ENCODE data around the gene SCAMP4.
A peak's percentile ranks its signal among the peaks of the same experiment; 100 is the strongest.

Gene SCAMP4

GRCh38 chr19:1955171-1956121 is 50.2 kb downstream of the SCAMP4 start:
- Mint-ChIP-seq H3K27ac (no peak overlapping the region), H3K4me3 (no peak overlapping the region), H3K9me3 (no peaks in the 10 kb centered on the region), H3K27me3 (ENCODE audit: low read depth) (no peaks in the 10 kb centered on the region), H3K36me3 (ENCODE audit: low read depth) (peaks cover under 1% of the 10 kb centered on the region), H3K4me1 (no peaks in the 10 kb centered on the region)
- no peak for TF ChIP-seq CTCF (IDR thresholded peaks at IDR 0.05; ENCODE audit: unreplicated experiment in 3 of 3)

DNA sequence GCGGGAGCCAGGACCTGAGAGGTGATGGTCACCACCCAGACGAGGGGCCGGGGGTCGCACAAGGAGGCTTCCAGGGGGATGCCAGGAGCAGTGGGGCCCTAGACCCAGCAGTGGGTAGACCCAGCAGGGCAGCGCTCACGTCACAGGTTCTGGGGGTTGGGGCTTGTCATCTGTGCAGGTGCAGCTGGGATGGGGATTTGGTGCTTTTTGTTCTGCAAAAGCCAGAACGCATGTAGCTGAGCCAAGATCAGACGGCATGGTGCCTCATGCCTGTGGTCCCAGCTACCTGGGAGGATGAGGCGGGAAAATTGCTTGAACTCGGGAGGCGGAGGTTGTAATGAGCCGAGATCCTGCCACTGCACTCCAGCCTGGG is 50.9 kb downstream of the SCAMP4 start:
- Mint-ChIP-seq H3K27ac (no peak overlapping the region), H3K4me3 (no peak overlapping the region), H3K9me3 (no peaks in the 10 kb centered on the region), H3K36me3 (ENCODE audit: low read depth) (no peaks in the 10 kb centered on the region), H3K27me3 (ENCODE audit: low read depth) (no peaks in the 10 kb centered on the region), H3K4me1 (no peaks in the 10 kb centered on the region)
- TF ChIP-seq CTCF (IDR thresholded peaks at IDR 0.05; ENCODE audit: unreplicated experiment in 3 of 3): no peak

- H3K36me3 Mint-ChIP-seq (ENCODE audit: low read depth): no peaks in the 10 kb centered on the region
- H3K4me1 Mint-ChIP-seq: peaks cover 6% of the 10 kb centered on the region
- H3K4me3 Mint-ChIP-seq: no peak overlapping the region
- TF ChIP-seq CTCF (IDR thresholded peaks at IDR 0.05; ENCODE audit: unreplicated experiment in 3 of 3): no peak
- H3K9me3 Mint-ChIP-seq: no peaks in the 10 kb centered on the region
- H3K27ac Mint-ChIP-seq: no peak overlapping the region
- no peaks in the 10 kb centered on the region for H3K27me3 Mint-ChIP-seq (ENCODE audit: low read depth)
Observed at GRCh38 chr19:1956868-1957492, 51.8 kb downstream of the SCAMP4 start.

DNA sequence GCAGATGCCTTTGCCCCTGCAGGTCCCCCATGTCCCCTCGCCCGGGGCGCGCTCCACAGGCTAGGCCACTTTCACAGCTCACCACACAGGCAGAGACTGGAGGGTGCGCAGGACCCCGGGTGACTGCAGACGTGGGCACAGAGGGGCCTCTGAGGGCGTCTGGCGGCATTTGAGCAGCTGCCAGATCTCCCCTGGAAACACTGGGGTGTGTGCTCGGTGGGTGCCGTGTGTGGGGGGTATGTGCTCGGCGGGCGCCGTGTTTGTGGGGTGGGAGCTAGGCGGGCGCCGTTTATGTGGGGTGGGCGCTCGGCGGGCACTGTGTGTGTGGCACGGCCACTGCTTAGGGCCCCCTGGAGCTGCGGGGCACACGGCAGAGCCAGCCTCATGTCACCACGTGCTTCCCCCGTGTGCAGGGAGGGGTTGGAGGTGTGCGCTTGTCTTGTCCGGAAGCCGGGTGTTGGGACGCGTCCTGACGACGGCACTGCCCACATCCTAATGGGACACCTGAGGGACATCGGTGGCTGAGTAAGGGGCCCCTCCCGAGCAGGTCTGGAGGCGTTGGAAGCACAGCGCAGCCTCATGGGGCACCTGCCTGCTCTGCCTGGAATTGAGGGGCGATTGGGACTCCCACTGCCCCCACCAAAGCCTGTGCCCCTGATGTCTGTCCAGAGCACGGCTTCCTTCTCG is 52.5 kb downstream of the SCAMP4 start:
- Mint-ChIP-seq H3K27ac (no peak overlapping the region), H3K4me3 (no peak overlapping the region), H3K36me3 (ENCODE audit: low read depth) (peaks cover under 1% of the 10 kb centered on the region), H3K4me1 (peaks cover 6% of the 10 kb centered on the region), H3K27me3 (ENCODE audit: low read depth) (no peaks in the 10 kb centered on the region), H3K9me3 (no peaks in the 10 kb centered on the region)
- no peak for TF ChIP-seq CTCF (IDR thresholded peaks at IDR 0.05; ENCODE audit: unreplicated experiment in 3 of 3)

DNA sequence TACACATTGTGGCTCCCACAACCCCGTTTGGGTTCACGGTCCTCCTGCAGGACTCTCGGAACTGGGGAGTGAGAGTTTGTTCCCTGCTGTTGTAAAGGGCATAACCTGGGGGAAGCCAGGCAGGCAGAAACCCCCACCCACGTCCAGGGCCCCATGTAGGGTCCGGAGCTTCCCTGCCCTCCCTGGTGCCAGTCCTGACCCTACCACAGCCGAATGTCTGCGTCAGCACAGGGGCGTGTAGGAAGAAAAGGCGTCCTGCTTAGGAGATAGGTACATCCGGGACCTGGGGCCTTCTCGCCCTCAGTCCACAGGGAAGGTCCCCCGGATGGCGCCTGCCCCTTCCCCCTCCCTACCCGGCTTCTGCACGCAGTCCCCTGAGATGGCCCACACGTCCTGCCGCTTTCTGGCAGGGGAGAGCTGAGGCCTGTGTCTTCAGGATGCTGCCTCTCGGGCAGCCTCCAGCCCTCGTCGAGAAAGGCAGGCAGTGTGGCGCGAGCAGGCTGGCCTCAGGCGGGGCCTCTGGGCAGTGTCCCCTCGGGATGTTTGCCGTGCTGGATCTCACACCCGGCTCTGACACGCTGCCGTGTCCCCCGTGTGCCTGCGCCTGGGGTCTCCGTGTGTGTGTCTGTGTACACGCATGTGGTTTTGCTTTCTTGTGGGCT is 54.9 kb downstream of the SCAMP4 start:
- H3K4me1 Mint-ChIP-seq: peaks cover 6% of the 10 kb centered on the region

More for the DNA sequence above, 54.9 kb downstream of the SCAMP4 start:
- peaks cover 4% of the 10 kb centered on the region for H3K36me3 Mint-ChIP-seq (ENCODE audit: low read depth)
- no peak overlapping the region for H3K4me3 Mint-ChIP-seq
- H3K27me3 Mint-ChIP-seq (ENCODE audit: low read depth): no peaks in the 10 kb centered on the region
- peak overlapping the region in 2 of 3 experiments; percentile 29 to 94 for H3K27ac Mint-ChIP-seq
- no peaks in the 10 kb centered on the region for H3K9me3 Mint-ChIP-seq
- no peak for TF ChIP-seq CTCF (IDR thresholded peaks at IDR 0.05; ENCODE audit: unreplicated experiment in 3 of 3)
